ENCODE measurements around the gene PPP2R3A. TPM values are rescaled to one million over a fixed set of nuclear protein-coding genes. Genes with fewer than 3 reads are reported as not detected.

PPP2R3A gene
- total and polyA plus RNA-seq, 2 of the 13 experiments (the other 11 are each of a cell fraction or from before 2014, with no cell fraction given) = 0.07 to 0.12 TPM

- TF ChIP-seq ZNF770 (CRISPR knock-in tag; IDR thresholded peaks at IDR 0.05) (peak; percentile 58), SP1 (IDR thresholded peaks at IDR 0.05) (no peak), SP1 (CRISPR knock-in tag; IDR thresholded peaks at IDR 0.05) (peak; percentile 58), ZNF687 (CRISPR knock-in tag; IDR thresholded peaks at IDR 0.05) (peak; percentile 32; the same call in 1 of the 2 replicates), ZNF768 (CRISPR knock-in tag; IDR thresholded peaks at IDR 0.05) (0 out of 2 replicates have a peak, but pooled peaks have one; percentile 16)
Measured at GRCh38 chr3:135965506-135966270, at the start of gene PPP2R3A (continued).

- WGBS (ENCODE audit: low lambda C conversion rate) = 4% methylated on average over 4 of the region's 4 CpGs
- ChIA-PET CTCF (ENCODE audit: low intra/inter-chr PET ratio, low total read pairs) (no interaction called here), POLR2A (no interaction called here)
- H2AFZ ChIP-seq (ENCODE audit: low read length) = no peak overlapping the region
- H3K4me3 ChIP-seq (replicated peaks in 1 of 3; ENCODE audit: insufficient read depth in 1 of 3, low read depth in 2 of 3, low read length in 3 of 3) = no peak overlapping the region
- BruUV-seq (replicated peaks) = no TSS peak
- no peak overlapping the region for H3K27ac ChIP-seq (ENCODE audit: extremely low read length, insufficient read depth, low read length)
- H3K36me3 ChIP-seq (replicated peaks in 1 of 2; ENCODE audit: control insufficient read depth in 1 of 2, insufficient read depth in 2 of 2, low read length in 2 of 2) = no peaks in the 10 kb centered on the region
- no peaks in the 10 kb centered on the region for H4K20me1 ChIP-seq (ENCODE audit: insufficient read depth, low read length)
- no peaks in the 10 kb centered on the region for H3K9me3 ChIP-seq (ENCODE audit: low read length)
- DNase-seq (ENCODE audit: low spot score) (no peak), FAIRE-seq (no peak), ATAC-seq (no peak)
- H3K27me3 ChIP-seq (ENCODE audit: control insufficient read depth in 1 of 2, insufficient read depth in 2 of 2, low read length in 2 of 2) = no peaks in the 10 kb centered on the region
- in situ Hi-C loops (cut with HindIII; ENCODE audit: extremely low pct_ligation_motif_present, low pct_unique_long_range_greater_than_20kb) = loop anchor here (10.0 kb wide), 1 partner anchor 128 kb away; no protein-coding TSS in a partner anchor
- no peaks in the 10 kb centered on the region for H3K4me1 ChIP-seq (ENCODE audit: insufficient read depth, low read length)
- no peak overlapping the region for H3K9ac ChIP-seq (ENCODE audit: insufficient read depth, low read depth, low read length)
- intact Hi-C loops (cut with micrococcal nuclease; ENCODE audit: unreplicated experiment) = no loop called here
- H3K79me2 ChIP-seq (ENCODE audit: insufficient read depth, low read length) = no peaks in the 10 kb centered on the region
- no peak overlapping the region for H3K4me2 ChIP-seq (ENCODE audit: low read depth, low read length)
- TF ChIP-seq MEIS1 (CRISPR knock-in tag; IDR thresholded peaks at IDR 0.05; ENCODE audit: borderline replicate concordance) (no peak), TBL1XR1 (IDR thresholded peaks at IDR 0.05; ENCODE audit: borderline replicate concordance, low read length, partially characterized antibody) (no peak), TMF1 (CRISPR knock-in tag; IDR thresholded peaks at IDR 0.05; ENCODE audit: low read depth) (no peak), BCL6 (CRISPR knock-in tag; IDR thresholded peaks at IDR 0.05) (no peak), POLR2AphosphoS2 (IDR thresholded peaks at IDR 0.05; ENCODE audit: low read depth, low read length) (no peak), MYC (CRISPR knock-in tag; IDR thresholded peaks at IDR 0.05; ENCODE audit: borderline replicate concordance) (no peak), STAT6 (CRISPR knock-in tag; IDR thresholded peaks at IDR 0.05; ENCODE audit: borderline replicate concordance) (no peak), MAFF (IDR thresholded peaks at IDR 0.05; ENCODE audit: low read depth, low read length) (peak; percentile 98), DNMT1 (CRISPR knock-in tag; IDR thresholded peaks at IDR 0.05) (no peak)
Measured at GRCh38 chr3:135916310-135916709, 49.2 kb upstream of the PPP2R3A start.

All from HepG2 (cell line).